Keratinocyte (primary cell): ENCODE measurements around the gene PTGDS. TPM values are rescaled to one million over a fixed set of nuclear protein-coding genes. Genes with fewer than 3 reads are reported as not detected.

Source experiments
- DNase-seq: peaks from one replicate; pipeline ENCODE4 v3.0.0-alpha.2; 2011; ENCODE audit warnings: low read depth, missing footprints, low spot score
- FAIRE-seq: peaks from 2 replicates; lab custom pipeline; 2011; peaks lifted over from hg19 to GRCh38; lab: Jason Lieb, UNC
- H2AFZ ChIP-seq: 2 replicates; pipeline ENCODE4 v1.6.0; 2012; ENCODE audit warnings: low read length, control low read depth, inconsistent platforms; ENCODE audit not compliant: control insufficient read depth
- H3K27ac ChIP-seq: 2 replicates; pipeline ENCODE4 v1.5.1; 2011; ENCODE audit warnings: low read length; ENCODE audit not compliant: control insufficient read depth, insufficient read depth
- H3K27me3 ChIP-seq: 3 replicates; pipeline ENCODE4 v1.6.0; 2011; ENCODE audit warnings: low read length; ENCODE audit not compliant: control insufficient read depth, insufficient read depth; ENCODE audit errors: extremely low read depth
- H3K36me3 ChIP-seq, 2 experiments: 2 replicates in 1 of 2; 3 replicates in 1 of 2; pipeline ENCODE4 v1.5.1; 2011; ENCODE audit warnings: low read length in 2 of 2, mild to moderate bottlenecking in 1 of 2; ENCODE audit not compliant: control insufficient read depth in 2 of 2, insufficient read depth in 2 of 2; ENCODE audit errors: extremely low read depth in 1 of 2
- H3K4me1 ChIP-seq: 3 replicates; pipeline ENCODE4 v1.5.1; 2011; ENCODE audit warnings: low read length; ENCODE audit not compliant: control insufficient read depth, insufficient read depth; ENCODE audit errors: extremely low read depth
- H3K4me2 ChIP-seq: 3 replicates; pipeline ENCODE4 v1.6.0; 2011; ENCODE audit warnings: low read depth, low read length; ENCODE audit not compliant: control insufficient read depth, insufficient read depth; ENCODE audit errors: extremely low read depth
- H3K4me3 ChIP-seq, 3 experiments: fragments of 200-600 bp in 1 of 3; sonication (generic) in 1 of 3; 2 replicates in 2 of 3; 3 replicates in 1 of 3; pipeline ENCODE4 v1.5.1; 2011 to 2016; ENCODE audit warnings: low read length in 3 of 3, mild to moderate bottlenecking in 3 of 3, control low read depth in 2 of 3, inconsistent platforms in 1 of 3, low read depth in 1 of 3, mixed read lengths in 1 of 3, mixed run types in 1 of 3, moderate library complexity in 1 of 3; ENCODE audit not compliant: control insufficient read depth in 2 of 3, insufficient read depth in 2 of 3; ENCODE audit errors: extremely low read depth in 1 of 3
- H3K79me2 ChIP-seq: 2 replicates; pipeline ENCODE4 v1.6.0; 2012; ENCODE audit warnings: low read length; ENCODE audit not compliant: control insufficient read depth, insufficient read depth
- H3K9ac ChIP-seq: 3 replicates; pipeline ENCODE4 v1.6.0; 2011; ENCODE audit warnings: low read length; ENCODE audit not compliant: control insufficient read depth, insufficient read depth; ENCODE audit errors: extremely low read depth
- H3K9me1 ChIP-seq: 3 replicates; pipeline ENCODE4 v1.6.0; 2011; ENCODE audit warnings: low read length; ENCODE audit not compliant: control insufficient read depth, insufficient read depth; ENCODE audit errors: extremely low read depth
- H3K9me3 ChIP-seq: 2 replicates; pipeline ENCODE4 v1.5.1; 2012; ENCODE audit warnings: low read depth, low read length; ENCODE audit not compliant: control insufficient read depth
- H4K20me1 ChIP-seq: 3 replicates; pipeline ENCODE4 v1.6.0; 2011; ENCODE audit warnings: low read length; ENCODE audit not compliant: control insufficient read depth, insufficient read depth; ENCODE audit errors: extremely low read depth
- CTCF ChIP-seq, 3 experiments: IDR thresholded peaks in 1 of 3; conservative IDR thresholded peaks in 1 of 3; optimal IDR thresholded peaks in 1 of 3; 2 replicates in 2 of 3; 3 replicates in 1 of 3; pipeline versions ENCODE3 to v1.5.1; 2011; ENCODE audit warnings: low read length in 3 of 3, mild to moderate bottlenecking in 3 of 3, moderate library complexity in 2 of 3, control low read depth in 1 of 3, inconsistent platforms in 1 of 3; ENCODE audit not compliant: insufficient read depth in 2 of 3; ENCODE audit errors: extremely low read depth in 1 of 3
- EZH2 ChIP-seq: IDR thresholded peaks from one replicate; pipeline ENCODE4 v1.6.1; 2012; ENCODE audit warnings: inconsistent platforms, mild to moderate bottlenecking, low read length, moderate library complexity
- dilution Hi-C: fragments of 300-500 bp; cut with MboI; formaldehyde crosslinking; loops from one replicate; pipeline ENCODE4 v1.7.0; 2020; ENCODE audit warnings: low sequenced_read_pairs; ENCODE audit not compliant: extremely low pct_ligation_motif_present
- polyA plus RNA-seq, 5 experiments: library from polyadenylated mRNA; depleted of rRNA in 3 of 5; stranded (reverse) in 3 of 5; stranded (forward) in 1 of 5; unstranded in 1 of 5; fragments of >200 nt; gene quantifications; 1 replicate in 1 of 5; 2 replicates in 3 of 5; 3 replicates in 1 of 5; pipeline versions ENCODE4 v1.2.1 to v1.2.3, GENCODE V29; 2011 to 2012; ENCODE audit warnings: missing spikeins in 2 of 5, low read depth in 1 of 5, low replicate concordance in 1 of 5

Gene PTGDS
- polyA plus RNA-seq, 1 donor (not counting 4 experiments of a cell fraction or from before 2014, with no cell fraction given), result not detected

DNA sequence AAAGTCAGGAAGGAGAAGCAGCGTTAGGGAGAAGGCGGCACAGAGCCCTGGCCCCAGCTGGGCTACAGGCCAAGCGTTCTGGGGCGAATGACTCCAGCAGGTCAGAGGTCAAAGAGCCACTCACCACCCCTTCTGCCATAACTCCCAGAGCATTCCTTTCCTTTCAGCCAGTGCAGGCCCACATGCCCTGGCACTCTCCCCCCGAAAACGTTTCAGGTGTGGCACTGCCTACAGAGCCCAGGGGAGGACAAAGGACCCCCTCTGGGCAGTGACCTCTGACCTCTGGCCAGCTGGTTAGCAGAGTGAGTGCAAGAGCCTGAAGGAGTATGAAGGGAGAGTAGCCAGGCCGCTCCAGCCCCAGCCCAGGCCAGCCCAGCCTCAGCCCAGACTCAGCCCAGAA, 45.9 kb downstream of the PTGDS start:
- Histone ChIP-seq H3K4me1 (no peaks in the 10 kb centered on the region), H3K79me2 (no peaks in the 10 kb centered on the region), H3K4me3 (no peak overlapping the region), H3K9me1 (no peaks in the 10 kb centered on the region), H3K36me3 (no peaks in the 10 kb centered on the region), H3K27me3 (peaks cover 15% of the 10 kb centered on the region), H3K27ac (no peak overlapping the region), H2AFZ (no peak overlapping the region), H4K20me1 (no peaks in the 10 kb centered on the region), H3K4me2 (no peak overlapping the region), H3K9me3 (no peaks in the 10 kb centered on the region), H3K9ac (no peak overlapping the region)
- DNase-seq (no peak), FAIRE-seq (no peak)
- dilution Hi-C loops, result no loop called here
- TF ChIP-seq EZH2, result no peak
- TF ChIP-seq CTCF (optimal IDR thresholded peaks at IDR 0.05 in 1 of 3, IDR thresholded peaks at IDR 0.05 in 1 of 3, conservative IDR thresholded peaks at IDR 0.05 in 1 of 3; ENCODE audit: extremely low read depth in 1 of 3, insufficient read depth in 2 of 3, low read length in 3 of 3), result no peak

DNA sequence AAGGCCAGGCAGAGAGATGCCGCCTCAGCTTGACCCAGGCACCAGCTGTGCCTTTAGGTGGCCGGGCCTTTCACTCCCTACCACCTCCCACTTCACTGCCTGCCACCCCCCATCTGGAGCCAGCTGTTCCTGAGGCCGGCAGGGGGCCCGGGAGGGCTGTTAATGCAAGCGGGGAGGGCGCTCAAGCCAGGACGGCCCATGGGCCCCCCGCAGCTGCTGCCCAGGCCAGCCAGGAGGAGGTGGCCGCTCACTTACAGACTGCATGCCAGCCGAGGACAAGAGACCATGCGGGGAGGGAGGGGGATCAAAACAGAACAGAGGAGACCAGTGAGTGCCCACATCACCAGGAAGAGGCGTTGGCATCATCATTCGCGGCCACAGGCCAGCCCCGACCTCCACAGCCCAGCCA, 46.3 kb downstream of the PTGDS start:
- Histone ChIP-seq H3K27me3 (peaks cover 15% of the 10 kb centered on the region), H3K36me3 (no peaks in the 10 kb centered on the region), H3K79me2 (no peaks in the 10 kb centered on the region), H3K27ac (no peak overlapping the region), H3K9me3 (no peaks in the 10 kb centered on the region), H2AFZ (no peak overlapping the region), H3K9me1 (no peaks in the 10 kb centered on the region), H3K4me3 (no peak overlapping the region), H4K20me1 (no peaks in the 10 kb centered on the region), H3K4me2 (no peak overlapping the region), H3K9ac (no peak overlapping the region), H3K4me1 (peaks cover 3% of the 10 kb centered on the region)
- FAIRE-seq (no peak), DNase-seq (no peak)
- dilution Hi-C loops, result no loop called here
- no peak for TF ChIP-seq CTCF (optimal IDR thresholded peaks at IDR 0.05 in 1 of 3, IDR thresholded peaks at IDR 0.05 in 1 of 3, conservative IDR thresholded peaks at IDR 0.05 in 1 of 3; ENCODE audit: extremely low read depth in 1 of 3, insufficient read depth in 2 of 3, low read length in 3 of 3)
- TF ChIP-seq EZH2, result no peak
